B cell (primary cell): ENCODE measurements around the gene FSTL5.

Source experiments
- EZH2 ChIP-seq: IDR thresholded peaks from 2 replicates; pipeline ENCODE4 v1.6.1; 2012; ENCODE audit warnings: borderline replicate concordance, low read depth, mild to moderate bottlenecking, moderate library complexity, low read length; ENCODE audit not compliant: insufficient read depth, poor library complexity, severe bottlenecking
- TF ChIP-seq, protein P1 (sequence below): fragments of 200-600 bp; IDR thresholded peaks from one replicate; pipeline ENCODE4 v1.8.0; 2022; ENCODE audit warnings: antibody characterized with exemption, mild to moderate bottlenecking

DNA sequence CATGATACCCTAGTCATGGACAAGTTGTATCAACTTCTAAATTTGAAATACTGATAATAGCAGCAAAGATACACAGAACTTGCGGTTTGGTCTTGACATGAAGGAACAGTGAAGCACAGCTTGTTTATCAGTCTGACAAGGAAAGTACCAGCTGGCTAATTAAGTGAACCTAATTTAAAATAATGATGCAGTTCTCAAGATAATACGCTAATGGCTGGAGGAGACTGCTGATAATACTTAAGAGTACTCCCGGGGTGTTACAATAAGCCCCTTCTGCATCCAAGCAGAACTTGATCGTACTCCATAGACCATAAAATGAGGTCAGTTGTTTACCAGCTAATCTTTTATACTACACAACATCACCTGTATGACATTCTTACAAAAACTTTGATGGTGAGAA is 697.5 kb downstream of the FSTL5 start:
- no peak for TF ChIP-seq EZH2
- TF ChIP-seq, protein P1, sequence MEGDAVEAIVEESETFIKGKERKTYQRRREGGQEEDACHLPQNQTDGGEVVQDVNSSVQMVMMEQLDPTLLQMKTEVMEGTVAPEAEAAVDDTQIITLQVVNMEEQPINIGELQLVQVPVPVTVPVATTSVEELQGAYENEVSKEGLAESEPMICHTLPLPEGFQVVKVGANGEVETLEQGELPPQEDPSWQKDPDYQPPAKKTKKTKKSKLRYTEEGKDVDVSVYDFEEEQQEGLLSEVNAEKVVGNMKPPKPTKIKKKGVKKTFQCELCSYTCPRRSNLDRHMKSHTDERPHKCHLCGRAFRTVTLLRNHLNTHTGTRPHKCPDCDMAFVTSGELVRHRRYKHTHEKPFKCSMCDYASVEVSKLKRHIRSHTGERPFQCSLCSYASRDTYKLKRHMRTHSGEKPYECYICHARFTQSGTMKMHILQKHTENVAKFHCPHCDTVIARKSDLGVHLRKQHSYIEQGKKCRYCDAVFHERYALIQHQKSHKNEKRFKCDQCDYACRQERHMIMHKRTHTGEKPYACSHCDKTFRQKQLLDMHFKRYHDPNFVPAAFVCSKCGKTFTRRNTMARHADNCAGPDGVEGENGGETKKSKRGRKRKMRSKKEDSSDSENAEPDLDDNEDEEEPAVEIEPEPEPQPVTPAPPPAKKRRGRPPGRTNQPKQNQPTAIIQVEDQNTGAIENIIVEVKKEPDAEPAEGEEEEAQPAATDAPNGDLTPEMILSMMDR: no peak
